Right renal pelvis (tissue), 4 donors: ENCODE data around the gene CHMP1A. TPM values are rescaled to one million over a fixed set of nuclear protein-coding genes. Genes with fewer than 3 reads are reported as not detected.

Experiments
- DNase-seq, 4 donors: peaks; one replicate each; pipeline ENCODE4 v3.0.0-alpha.2; 2013; ENCODE audit warnings: low read depth in 4 of 4, low spot score in 3 of 4, missing footprints in 1 of 4
- polyA plus RNA-seq, 4 donors: library from polyadenylated mRNA; unstranded; fragments of 120-200 nt; gene quantifications; one replicate each; pipeline ENCODE4 v1.2.1, GENCODE V29; 2013; ENCODE audit not compliant: insufficient read length in 4 of 4

CHMP1A gene
- polyA plus RNA-seq, 4 donors: 57.9 to 82.4 (median 71.9) TPM

DNA sequence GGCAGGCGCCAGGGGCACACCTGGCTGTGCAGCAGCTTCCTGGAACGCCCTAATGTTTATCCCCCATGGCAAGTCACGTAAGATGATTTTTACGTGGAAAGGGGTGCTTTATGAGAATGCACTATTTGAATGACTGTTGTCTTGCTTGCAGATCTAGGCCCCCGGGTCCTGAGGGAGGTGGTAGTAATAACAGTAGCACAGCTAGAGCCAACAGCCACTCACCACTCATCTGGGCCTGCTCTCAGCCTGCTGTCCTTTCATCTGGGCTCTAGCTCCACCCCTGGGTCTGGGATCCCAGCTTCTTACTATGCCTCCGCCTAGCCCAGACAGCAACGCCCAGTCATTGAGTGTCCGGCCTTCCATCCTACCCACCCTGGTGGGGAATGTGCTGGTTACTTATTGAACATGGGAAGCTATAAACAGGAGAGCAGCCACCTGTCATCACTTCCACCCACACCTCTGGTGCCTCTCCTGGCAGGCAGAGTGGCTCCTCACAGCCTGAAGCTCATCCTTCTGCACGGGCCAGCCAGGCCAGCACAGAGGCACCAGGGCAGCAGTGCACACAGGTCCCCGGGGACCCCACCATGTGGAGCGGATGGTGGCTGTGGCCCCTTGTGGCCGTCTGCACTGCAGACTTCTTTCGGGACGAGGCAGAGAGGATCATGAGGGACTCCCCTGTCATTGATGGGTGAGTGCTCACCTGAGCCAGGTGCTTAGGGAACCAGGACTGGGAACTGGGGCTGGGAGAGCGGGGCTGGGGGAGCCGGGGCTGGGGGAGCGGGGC is 27.5 kb downstream of the CHMP1A start:
- no peak for DNase-seq

- DNase-seq: no peak
Observed at GRCh38 chr16:89624777-89625761, 32.4 kb downstream of the CHMP1A start.

- no peak for DNase-seq
Observed at GRCh38 chr16:89623511-89624261, 33.8 kb downstream of the CHMP1A start.

DNA sequence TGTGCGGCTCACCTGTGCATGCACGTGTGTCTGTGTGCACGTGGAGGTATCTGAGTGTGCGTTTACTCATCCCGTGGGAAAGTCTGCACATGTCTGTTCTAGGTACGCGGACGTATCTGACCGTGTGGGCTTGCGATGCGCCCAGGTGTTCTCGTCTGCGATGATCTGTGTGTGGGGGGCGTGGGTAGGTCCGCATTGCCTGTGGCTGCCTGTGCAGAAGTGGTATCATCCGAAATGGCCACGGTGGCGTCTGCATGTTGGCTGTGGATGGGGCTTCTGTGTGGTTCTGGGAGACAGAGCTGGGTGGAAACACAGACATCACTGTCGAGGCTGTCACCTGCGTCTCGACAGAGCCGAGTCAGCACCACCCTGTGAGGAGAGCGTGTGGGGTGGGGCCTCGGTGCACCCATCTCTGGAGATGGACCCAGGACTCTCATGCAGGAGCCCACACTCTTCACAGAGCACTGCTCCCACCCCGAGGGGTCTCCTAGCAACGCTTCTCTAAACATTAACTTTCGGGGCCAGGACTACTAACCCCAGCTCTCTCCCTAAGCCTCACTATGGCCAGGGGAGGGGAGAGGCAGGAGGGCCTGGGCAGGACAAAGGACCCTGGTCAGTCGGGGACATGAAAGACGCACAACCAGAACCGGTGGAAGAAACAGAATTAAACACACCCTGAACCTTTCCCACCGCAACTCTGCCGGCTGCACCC is 35.7 kb downstream of the CHMP1A start:
- no peak for DNase-seq

DNA sequence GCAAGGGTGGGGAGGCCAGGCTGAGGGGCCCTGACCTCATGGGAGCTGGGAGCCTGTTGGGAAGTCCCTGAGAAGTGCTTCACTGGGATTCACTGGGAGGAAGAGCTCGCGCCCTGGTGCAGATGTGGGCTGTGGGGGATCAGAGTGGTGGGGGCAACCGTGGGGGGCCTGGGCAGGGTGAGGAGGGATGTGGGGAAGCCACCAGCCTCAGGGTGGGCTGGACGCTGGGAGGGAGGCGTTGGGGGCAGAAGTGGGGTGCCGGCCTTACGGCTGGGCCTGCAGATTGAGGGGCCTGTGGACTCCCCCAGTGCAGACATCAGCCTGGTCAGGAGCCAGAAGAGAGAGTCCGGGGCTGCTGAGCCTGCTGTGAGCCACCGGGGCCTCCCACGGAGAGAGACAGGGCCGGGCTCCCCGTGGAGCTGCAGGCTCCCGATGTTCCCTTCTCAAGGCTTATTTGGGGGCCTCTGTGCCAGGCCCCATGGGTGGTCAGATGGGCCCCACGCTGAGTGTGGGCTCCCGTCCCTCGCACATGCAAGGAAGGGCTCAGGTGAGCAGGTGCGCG is 36.3 kb downstream of the CHMP1A start:
- no peak for DNase-seq

GRCh38 chr16:89620406-89620841 is 37.1 kb downstream of the CHMP1A start:
- DNase-seq: no peak

GRCh38 chr16:89619840-89620239 is 37.7 kb downstream of the CHMP1A start:
- DNase-seq: no peak

DNA sequence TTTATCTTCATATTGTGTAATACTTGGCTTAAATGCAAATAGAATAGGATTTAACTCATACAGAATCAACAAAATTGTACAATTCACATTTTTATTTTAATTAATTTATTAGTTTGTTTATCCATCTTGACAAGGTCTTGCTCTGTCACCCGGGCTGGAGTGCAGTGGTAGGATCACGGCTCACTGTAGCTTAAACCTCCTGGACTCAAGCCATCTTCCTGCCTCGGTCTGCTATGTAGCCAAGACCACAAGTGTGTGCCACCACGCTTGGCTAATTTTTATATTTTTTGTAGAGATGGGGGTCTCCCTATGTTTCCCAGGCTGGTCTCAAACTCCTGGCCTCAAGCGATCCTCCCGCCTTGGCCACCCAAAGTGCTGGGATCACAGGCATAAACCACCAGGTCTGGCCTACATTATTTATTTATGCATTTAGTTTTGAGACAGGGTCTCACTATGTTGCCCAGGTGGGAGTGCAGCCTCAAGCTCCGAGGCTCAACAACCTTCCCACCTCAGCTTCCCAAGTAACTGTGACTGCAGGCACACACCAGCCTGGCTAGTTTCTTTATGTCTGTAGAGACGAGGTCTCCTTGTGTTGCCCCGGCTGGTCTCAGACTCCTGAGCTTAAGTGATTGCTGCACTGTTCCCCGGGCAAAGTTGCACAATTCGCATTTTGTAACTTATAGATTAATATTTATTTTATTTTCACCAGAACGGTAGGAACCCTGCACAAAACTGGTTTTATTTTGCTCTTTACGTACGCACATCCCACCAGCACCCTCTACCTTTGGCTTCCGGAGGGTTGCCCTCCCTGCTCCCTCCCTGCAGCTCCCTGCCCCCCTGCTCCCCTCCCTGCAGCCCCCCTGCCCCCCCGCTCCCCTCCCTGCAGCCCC is 39.2 kb downstream of the CHMP1A start:
- DNase-seq: no peak

DNA sequence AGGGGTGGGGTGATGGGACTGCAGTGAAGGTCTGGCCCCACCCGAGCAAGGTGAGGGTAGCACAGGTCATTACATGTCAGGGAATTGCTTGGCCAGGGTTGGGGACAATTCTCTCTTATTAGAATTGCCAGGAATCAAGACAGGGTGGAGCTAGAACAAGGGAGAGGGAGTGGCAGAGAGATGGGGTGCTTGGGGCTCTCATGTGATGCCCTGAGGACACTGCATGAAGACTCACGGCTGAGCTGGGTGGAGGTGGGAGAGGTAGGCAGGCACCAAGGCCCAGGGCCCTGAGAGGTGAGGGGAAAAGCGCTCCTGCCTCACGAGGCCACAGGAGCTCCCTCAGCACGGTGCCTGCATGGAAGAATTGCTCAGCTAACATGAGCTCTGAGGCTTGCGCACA is 40.5 kb downstream of the CHMP1A start:
- no peak for DNase-seq

- DNase-seq: no peak
Observed at GRCh38 chr16:89616623-89617022, 40.9 kb downstream of the CHMP1A start.

- DNase-seq: no peak
Observed at GRCh38 chr16:89615596-89616090, 41.9 kb downstream of the CHMP1A start.

GRCh38 chr16:89615176-89615575 is 42.3 kb downstream of the CHMP1A start:
- no peak for DNase-seq

- DNase-seq: no peak
Observed at GRCh38 chr16:89613954-89614459, 43.5 kb downstream of the CHMP1A start.

- DNase-seq: peak in 1 of 4 donors; percentile 40
Observed at GRCh38 chr16:89613231-89613953, 44.1 kb downstream of the CHMP1A start, which contains the start of gene DPEP1. Gene DPEP1 (plus strand): TSS chr16:89613642. CDS start chr16:89630411, 16,769 bp downstream.

- no peak for DNase-seq
Observed at GRCh38 chr16:89612415-89613166, 44.9 kb downstream of the CHMP1A start.

DNA sequence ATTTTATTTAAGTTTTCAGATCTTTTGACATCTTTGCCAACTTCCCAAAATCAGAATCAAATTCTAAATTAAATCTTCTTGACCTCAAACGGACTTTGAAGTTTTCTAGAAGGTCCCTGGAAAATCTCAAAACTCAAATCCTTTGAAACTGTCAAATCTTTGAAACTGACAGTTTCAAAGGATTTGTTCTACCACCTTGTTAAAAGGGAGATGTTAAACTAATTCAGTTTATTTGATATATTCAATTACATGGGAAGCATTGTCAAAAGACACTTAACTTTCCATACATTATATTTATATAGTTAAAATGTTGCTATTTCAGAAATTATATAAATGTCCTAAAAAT is 47.4 kb downstream of the CHMP1A start:
- DNase-seq: no peak
